Neural progenitor cell (in vitro differentiated cells): ENCODE measurements around the gene MAGI1. TPM values are rescaled to one million over a fixed set of nuclear protein-coding genes. Genes with fewer than 3 reads are reported as not detected.

ENCODE experiments used
- DNase-seq: peaks from one replicate; pipeline ENCODE4 v3.0.0-alpha.2; 2016; ENCODE audit warnings: low spot score
- H2AFZ ChIP-seq: fragments of 200-600 bp; sonication (generic); replicated peaks from 2 replicates; pipeline ENCODE4 v1.6.1; 2016; ENCODE audit warnings: antibody characterized with exemption
- H3F3A ChIP-seq: fragments of 200-600 bp; sonication (generic); 2 replicates; pipeline ENCODE4 v1.6.1; 2016; ENCODE audit warnings: antibody characterized with exemption, low read depth
- H3K27ac ChIP-seq: fragments of 200-600 bp; sonication (generic); 2 replicates; pipeline ENCODE4 v1.5.1; 2016; ENCODE audit warnings: mild to moderate bottlenecking
- H3K27me3 ChIP-seq: fragments of 200-600 bp; sonication (generic); 2 replicates; pipeline ENCODE4 v1.6.1; 2016; ENCODE audit warnings: mild to moderate bottlenecking, moderate library complexity
- H3K36me3 ChIP-seq: fragments of 200-600 bp; sonication (generic); 2 replicates; pipeline ENCODE4 v1.5.1; 2016
- H3K4me1 ChIP-seq: fragments of 200-600 bp; sonication (generic); 2 replicates; pipeline ENCODE4 v1.6.1; 2016; ENCODE audit warnings: mixed run types
- H3K4me2 ChIP-seq: fragments of 200-600 bp; sonication (generic); 2 replicates; pipeline ENCODE4 v1.6.1; 2016
- H3K4me3 ChIP-seq: fragments of 200-600 bp; sonication (generic); 2 replicates; pipeline ENCODE4 v1.5.1; 2016
- H3K79me2 ChIP-seq: fragments of 200-600 bp; sonication (generic); 2 replicates; pipeline ENCODE4 v1.6.1; 2016; ENCODE audit warnings: low read depth
- H3K9ac ChIP-seq: fragments of 200-600 bp; sonication (generic); 2 replicates; pipeline ENCODE4 v1.6.1; 2016
- H3K9me3 ChIP-seq: fragments of 200-600 bp; sonication (generic); 2 replicates; pipeline ENCODE4 v1.5.1; 2016; ENCODE audit warnings: low read depth
- H4K20me1 ChIP-seq: fragments of 200-600 bp; sonication (generic); 2 replicates; pipeline ENCODE4 v1.6.1; 2016; ENCODE audit warnings: low read depth
- H3K27ac Mint-ChIP-seq: 3 replicates; pipeline ENCODE4 v1.8.0; 2021; ENCODE audit warnings: mixed read lengths
- H3K27me3 Mint-ChIP-seq: 2 replicates; pipeline ENCODE4 v1.8.0; 2022; ENCODE audit warnings: low read depth, mild to moderate bottlenecking, inconsistent platforms, moderate library complexity, mixed read lengths; ENCODE audit not compliant: insufficient read depth
- H3K36me3 Mint-ChIP-seq: 3 replicates; pipeline ENCODE4 v1.8.0; 2021; ENCODE audit warnings: mixed read lengths
- H3K4me1 Mint-ChIP-seq: 3 replicates; pipeline ENCODE4 v1.8.0; 2021; ENCODE audit warnings: mixed read lengths
- H3K4me3 Mint-ChIP-seq: 3 replicates; pipeline ENCODE4 v1.8.0; 2021; ENCODE audit warnings: mild to moderate bottlenecking, moderate library complexity, mixed read lengths
- H3K9me3 Mint-ChIP-seq: 3 replicates; pipeline ENCODE4 v1.8.0; 2020; ENCODE audit warnings: mixed read lengths
- CTCF ChIP-seq: fragments of 200-600 bp; sonication (generic); IDR thresholded peaks from 2 replicates; pipeline ENCODE4 v1.5.1; 2017; ENCODE audit warnings: antibody characterized with exemption, mild to moderate bottlenecking
- EZH2 ChIP-seq: fragments of 200-600 bp; sonication (generic); IDR thresholded peaks from 2 replicates; pipeline ENCODE4 v1.6.1; 2017; ENCODE audit warnings: antibody characterized with exemption, mild to moderate bottlenecking, moderate library complexity
- EZH2phosphoT487 ChIP-seq: fragments of 200-600 bp; sonication (generic); IDR thresholded peaks from 2 replicates; pipeline ENCODE4 v1.6.1; 2017; ENCODE audit warnings: antibody characterized with exemption
- total RNA-seq: library from RNA; depleted of rRNA; stranded (reverse); fragments of >200 nt; gene quantifications from 2 replicates; pipeline ENCODE4 v1.2.3, GENCODE V29; 2015; ENCODE audit warnings: low replicate concordance

Gene MAGI1
- total RNA-seq, 1 donor from 2014 or later = 40.6 TPM

GRCh38 chr3:66052721-66053549, 14.2 kb upstream of the MAGI1 start:
- Histone ChIP-seq H3K9me3 (no peaks in the 10 kb centered on the region), H3K4me3 (no peak overlapping the region), H3K27me3 (no peaks in the 10 kb centered on the region), H3F3A (no peaks in the 10 kb centered on the region), H3K4me2 (no peak overlapping the region), H3K36me3 (no peaks in the 10 kb centered on the region), H3K79me2 (no peaks in the 10 kb centered on the region), H3K4me1 (peaks cover 15% of the 10 kb centered on the region), H3K9ac (no peak overlapping the region), H2AFZ (peak overlapping the region; percentile 63), H4K20me1 (no peaks in the 10 kb centered on the region), H3K27ac (no peak overlapping the region)
- DNase-seq = no peak
- Mint-ChIP-seq H3K27ac (no peak overlapping the region), H3K9me3 (no peaks in the 10 kb centered on the region), H3K4me1 (peaks cover 18% of the 10 kb centered on the region), H3K36me3 (no peaks in the 10 kb centered on the region), H3K27me3 (no peaks in the 10 kb centered on the region), H3K4me3 (no peak overlapping the region)
- TF ChIP-seq CTCF (no peak), EZH2 (no peak), EZH2phosphoT487 (no peak)

GRCh38 chr3:66050821-66051220, 12.1 kb upstream of the MAGI1 start:
- Mint-ChIP-seq H3K4me3 (no peak overlapping the region), H3K36me3 (no peaks in the 10 kb centered on the region), H3K9me3 (no peaks in the 10 kb centered on the region), H3K4me1 (peaks cover 14% of the 10 kb centered on the region), H3K27me3 (peaks cover 2% of the 10 kb centered on the region), H3K27ac (no peak overlapping the region)
- Histone ChIP-seq H3K27ac (no peak overlapping the region), H3F3A (no peaks in the 10 kb centered on the region), H3K4me2 (no peak overlapping the region), H3K9ac (no peak overlapping the region), H3K4me3 (no peak overlapping the region), H2AFZ (no peak overlapping the region), H3K79me2 (no peaks in the 10 kb centered on the region), H4K20me1 (no peaks in the 10 kb centered on the region), H3K27me3 (no peaks in the 10 kb centered on the region), H3K4me1 (peaks cover 15% of the 10 kb centered on the region), H3K9me3 (no peaks in the 10 kb centered on the region), H3K36me3 (no peaks in the 10 kb centered on the region)
- no peak for TF ChIP-seq EZH2phosphoT487
- TF ChIP-seq EZH2 = no peak
- TF ChIP-seq CTCF = no peak
- no peak for DNase-seq

GRCh38 chr3:66048051-66048395, 9.3 kb upstream of the MAGI1 start:
- no peaks in the 10 kb centered on the region for H3K36me3 Mint-ChIP-seq
- no peaks in the 10 kb centered on the region for H4K20me1 ChIP-seq
- no peak overlapping the region for H3K27ac Mint-ChIP-seq
- H3K4me3 ChIP-seq = no peak overlapping the region
- no peak overlapping the region for H3K9ac ChIP-seq
- no peak overlapping the region for H3K4me2 ChIP-seq
- no peaks in the 10 kb centered on the region for H3F3A ChIP-seq
- peaks cover 5% of the 10 kb centered on the region for H3K4me1 ChIP-seq
- no peaks in the 10 kb centered on the region for H3K9me3 Mint-ChIP-seq
- H2AFZ ChIP-seq = no peak overlapping the region
- no peak overlapping the region for H3K4me3 Mint-ChIP-seq
- TF ChIP-seq EZH2 (no peak), CTCF (no peak), EZH2phosphoT487 (no peak)
- no peaks in the 10 kb centered on the region for H3K27me3 ChIP-seq
- peaks cover 3% of the 10 kb centered on the region for H3K27me3 Mint-ChIP-seq
- H3K79me2 ChIP-seq = no peaks in the 10 kb centered on the region
- no peak for DNase-seq
- H3K27ac ChIP-seq = no peak overlapping the region
- H3K4me1 Mint-ChIP-seq = peaks cover 11% of the 10 kb centered on the region
- H3K9me3 ChIP-seq = no peaks in the 10 kb centered on the region
- H3K36me3 ChIP-seq = no peaks in the 10 kb centered on the region
